Measurements from ENCODE around the gene ADCY9. TPM values are rescaled to one million over a fixed set of nuclear protein-coding genes. Genes with fewer than 3 reads are reported as not detected.

ADCY9 gene
- total RNA-seq, 1 experiment from 2014 or later = 9.8 TPM

DNA sequence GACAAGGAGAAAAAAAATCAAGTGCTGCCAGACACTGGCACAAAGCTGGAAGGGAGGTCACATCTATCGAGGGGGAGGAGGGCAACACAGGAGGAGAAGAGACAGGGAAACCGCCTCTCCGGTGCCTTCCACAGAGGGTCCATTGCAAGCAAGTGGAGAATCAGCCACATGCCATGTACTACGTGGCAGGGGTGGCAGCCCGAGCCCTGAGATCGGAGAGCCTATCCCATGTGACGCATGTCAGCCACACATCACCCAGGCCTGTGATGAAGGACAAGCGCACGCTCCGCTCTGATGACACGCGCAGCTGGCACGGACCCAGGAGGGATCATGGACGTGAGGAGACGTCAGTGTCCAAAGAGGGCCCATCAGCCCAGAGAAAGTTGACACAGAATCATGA, 30.1 kb downstream of the ADCY9 start:
- Histone ChIP-seq H3K4me1 (ENCODE audit: control insufficient read depth in 1 of 2, insufficient read depth in 2 of 2, low read length in 2 of 2) (peaks cover 20 to 23% of the 10 kb centered on the region in 2 experiments), H3K9me2 (ENCODE audit: insufficient read depth) (no peaks in the 10 kb centered on the region), H3K9me3 (ENCODE audit: control insufficient read depth in 1 of 2, insufficient read depth in 1 of 2, low read depth in 1 of 2, low read length in 2 of 2) (no peaks in the 10 kb centered on the region), H3K27me3 (ENCODE audit: insufficient read depth, low read length) (no peaks in the 10 kb centered on the region), H2AFZ (ENCODE audit: low read depth, low read length, poor library complexity, severe bottlenecking) (no peak overlapping the region), H3K4me3 (replicated peaks in 1 of 2; ENCODE audit: low read depth in 1 of 2, low read length in 2 of 2) (no peak overlapping the region), H3K4me2 (ENCODE audit: low read length) (peak overlapping the region; percentile 46), H3K79me2 (ENCODE audit: insufficient read depth, low read length) (no peaks in the 10 kb centered on the region), H3K27ac (ENCODE audit: low read depth, low read length) (no peak overlapping the region), H4K20me1 (ENCODE audit: insufficient read depth) (no peaks in the 10 kb centered on the region), H3K36me3 (ENCODE audit: control insufficient read depth in 1 of 2, insufficient read depth in 2 of 2, low read length in 2 of 2) (no peaks in the 10 kb centered on the region), H3K9ac (ENCODE audit: low read length) (no peak overlapping the region)
- ATAC-seq (0 out of 2 replicates have a peak, but pooled peaks have one; percentile 15), DNase-seq (ENCODE audit: low read depth, low spot score) (no peak)
- intact Hi-C loops (cut with micrococcal nuclease) = no loop called here
- ChIA-PET POLR2A (interaction anchor here (1.6 kb wide), 1 partner anchor 10 kb away, joined by 3 read pairs; no protein-coding TSS in a partner anchor), CTCF (no interaction called here), RAD21 (ENCODE audit: low non-redundant PET in 1 of 2, low total read pairs in 2 of 2, uncharacterized antibody in 2 of 2, unreplicated experiment in 2 of 2) (no interaction called here)
- BruUV-seq (replicated peaks) = no TSS peak
- TF ChIP-seq, protein P1, sequence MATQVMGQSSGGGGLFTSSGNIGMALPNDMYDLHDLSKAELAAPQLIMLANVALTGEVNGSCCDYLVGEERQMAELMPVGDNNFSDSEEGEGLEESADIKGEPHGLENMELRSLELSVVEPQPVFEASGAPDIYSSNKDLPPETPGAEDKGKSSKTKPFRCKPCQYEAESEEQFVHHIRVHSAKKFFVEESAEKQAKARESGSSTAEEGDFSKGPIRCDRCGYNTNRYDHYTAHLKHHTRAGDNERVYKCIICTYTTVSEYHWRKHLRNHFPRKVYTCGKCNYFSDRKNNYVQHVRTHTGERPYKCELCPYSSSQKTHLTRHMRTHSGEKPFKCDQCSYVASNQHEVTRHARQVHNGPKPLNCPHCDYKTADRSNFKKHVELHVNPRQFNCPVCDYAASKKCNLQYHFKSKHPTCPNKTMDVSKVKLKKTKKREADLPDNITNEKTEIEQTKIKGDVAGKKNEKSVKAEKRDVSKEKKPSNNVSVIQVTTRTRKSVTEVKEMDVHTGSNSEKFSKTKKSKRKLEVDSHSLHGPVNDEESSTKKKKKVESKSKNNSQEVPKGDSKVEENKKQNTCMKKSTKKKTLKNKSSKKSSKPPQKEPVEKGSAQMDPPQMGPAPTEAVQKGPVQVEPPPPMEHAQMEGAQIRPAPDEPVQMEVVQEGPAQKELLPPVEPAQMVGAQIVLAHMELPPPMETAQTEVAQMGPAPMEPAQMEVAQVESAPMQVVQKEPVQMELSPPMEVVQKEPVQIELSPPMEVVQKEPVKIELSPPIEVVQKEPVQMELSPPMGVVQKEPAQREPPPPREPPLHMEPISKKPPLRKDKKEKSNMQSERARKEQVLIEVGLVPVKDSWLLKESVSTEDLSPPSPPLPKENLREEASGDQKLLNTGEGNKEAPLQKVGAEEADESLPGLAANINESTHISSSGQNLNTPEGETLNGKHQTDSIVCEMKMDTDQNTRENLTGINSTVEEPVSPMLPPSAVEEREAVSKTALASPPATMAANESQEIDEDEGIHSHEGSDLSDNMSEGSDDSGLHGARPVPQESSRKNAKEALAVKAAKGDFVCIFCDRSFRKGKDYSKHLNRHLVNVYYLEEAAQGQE (IDR thresholded peaks at IDR 0.05; ENCODE audit: low read depth) = no peak
- TF ChIP-seq, protein P2, sequence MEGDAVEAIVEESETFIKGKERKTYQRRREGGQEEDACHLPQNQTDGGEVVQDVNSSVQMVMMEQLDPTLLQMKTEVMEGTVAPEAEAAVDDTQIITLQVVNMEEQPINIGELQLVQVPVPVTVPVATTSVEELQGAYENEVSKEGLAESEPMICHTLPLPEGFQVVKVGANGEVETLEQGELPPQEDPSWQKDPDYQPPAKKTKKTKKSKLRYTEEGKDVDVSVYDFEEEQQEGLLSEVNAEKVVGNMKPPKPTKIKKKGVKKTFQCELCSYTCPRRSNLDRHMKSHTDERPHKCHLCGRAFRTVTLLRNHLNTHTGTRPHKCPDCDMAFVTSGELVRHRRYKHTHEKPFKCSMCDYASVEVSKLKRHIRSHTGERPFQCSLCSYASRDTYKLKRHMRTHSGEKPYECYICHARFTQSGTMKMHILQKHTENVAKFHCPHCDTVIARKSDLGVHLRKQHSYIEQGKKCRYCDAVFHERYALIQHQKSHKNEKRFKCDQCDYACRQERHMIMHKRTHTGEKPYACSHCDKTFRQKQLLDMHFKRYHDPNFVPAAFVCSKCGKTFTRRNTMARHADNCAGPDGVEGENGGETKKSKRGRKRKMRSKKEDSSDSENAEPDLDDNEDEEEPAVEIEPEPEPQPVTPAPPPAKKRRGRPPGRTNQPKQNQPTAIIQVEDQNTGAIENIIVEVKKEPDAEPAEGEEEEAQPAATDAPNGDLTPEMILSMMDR (IDR thresholded peaks at IDR 0.05 in 2 of 3, conservative IDR thresholded peaks at IDR 0.05 in 1 of 3; ENCODE audit: borderline replicate concordance in 1 of 3, insufficient read depth in 1 of 3, low read depth in 2 of 3, low read length in 2 of 3) = no peak
- TF ChIP-seq, protein P3, sequence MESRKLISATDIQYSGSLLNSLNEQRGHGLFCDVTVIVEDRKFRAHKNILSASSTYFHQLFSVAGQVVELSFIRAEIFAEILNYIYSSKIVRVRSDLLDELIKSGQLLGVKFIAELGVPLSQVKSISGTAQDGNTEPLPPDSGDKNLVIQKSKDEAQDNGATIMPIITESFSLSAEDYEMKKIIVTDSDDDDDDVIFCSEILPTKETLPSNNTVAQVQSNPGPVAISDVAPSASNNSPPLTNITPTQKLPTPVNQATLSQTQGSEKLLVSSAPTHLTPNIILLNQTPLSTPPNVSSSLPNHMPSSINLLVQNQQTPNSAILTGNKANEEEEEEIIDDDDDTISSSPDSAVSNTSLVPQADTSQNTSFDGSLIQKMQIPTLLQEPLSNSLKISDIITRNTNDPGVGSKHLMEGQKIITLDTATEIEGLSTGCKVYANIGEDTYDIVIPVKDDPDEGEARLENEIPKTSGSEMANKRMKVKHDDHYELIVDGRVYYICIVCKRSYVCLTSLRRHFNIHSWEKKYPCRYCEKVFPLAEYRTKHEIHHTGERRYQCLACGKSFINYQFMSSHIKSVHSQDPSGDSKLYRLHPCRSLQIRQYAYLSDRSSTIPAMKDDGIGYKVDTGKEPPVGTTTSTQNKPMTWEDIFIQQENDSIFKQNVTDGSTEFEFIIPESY (IDR thresholded peaks at IDR 0.05; ENCODE audit: extremely low read depth, insufficient replicate concordance, low read length) = no peak
- TF ChIP-seq, protein P4, sequence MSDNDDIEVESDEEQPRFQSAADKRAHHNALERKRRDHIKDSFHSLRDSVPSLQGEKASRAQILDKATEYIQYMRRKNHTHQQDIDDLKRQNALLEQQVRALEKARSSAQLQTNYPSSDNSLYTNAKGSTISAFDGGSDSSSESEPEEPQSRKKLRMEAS (IDR thresholded peaks at IDR 0.05) = no peak
- TF ChIP-seq POLR2A (IDR thresholded peaks at IDR 0.05; ENCODE audit: borderline replicate concordance, extremely low read depth, insufficient read depth, insufficient read length) = no peak

Data from HCT116 (cell line).